Activated B cell treated with CpG ODN at 0.5 μM for 24 hours (primary cell): ENCODE measurements around the gene BEX2. TPM values are rescaled to one million over a fixed set of nuclear protein-coding genes. Genes with fewer than 3 reads are reported as not detected.

ENCODE experiments used
- ATAC-seq: fragments of 200-7000 bp; cut with Tn5 transposase; one replicate; pipeline ENCODE4 v1.10.0; 2021; ENCODE audit warnings: low read depth, mild to moderate bottlenecking, moderate library complexity
- CTCF ChIA-PET: fragments of 350-600 bp; sonication (Branson Sonifier 250); formaldehyde crosslinking; loops from one replicate; lab custom pipeline; 2021; ENCODE audit warnings: antibody characterized with exemption; lab: Charles Lee
- POLR2A ChIA-PET: fragments of 350-600 bp; sonication (Branson Sonifier 250); formaldehyde crosslinking; loops from one replicate; lab custom pipeline; 2021; ENCODE audit warnings: antibody characterized with exemption; lab: Charles Lee
- DNase-seq: peaks from one replicate; pipeline ENCODE4 v3.0.0; 2022
- H3K27ac Mint-ChIP-seq: one replicate; pipeline ENCODE4 v1.8.0; 2020; ENCODE audit warnings: mixed read lengths
- H3K27me3 Mint-ChIP-seq: one replicate; pipeline ENCODE4 v1.8.0; 2021; ENCODE audit warnings: mixed read lengths
- H3K36me3 Mint-ChIP-seq: one replicate; pipeline ENCODE4 v1.8.0; 2021; ENCODE audit warnings: low read depth, mixed read lengths
- H3K4me1 Mint-ChIP-seq: one replicate; pipeline ENCODE4 v1.8.0; 2021; ENCODE audit warnings: mixed read lengths
- H3K4me3 Mint-ChIP-seq: one replicate; pipeline ENCODE4 v1.8.0; 2020; ENCODE audit warnings: mild to moderate bottlenecking, mixed read lengths
- H3K9me3 Mint-ChIP-seq: one replicate; pipeline ENCODE4 v1.8.0; 2020; ENCODE audit warnings: mixed read lengths
- CTCF ChIP-seq: fragments of 200-600 bp; IDR thresholded peaks from one replicate; pipeline ENCODE4 v1.8.0; 2022; ENCODE audit warnings: antibody characterized with exemption, mild to moderate bottlenecking
- intact Hi-C: fragments of 100-400 bp; cut with micrococcal nuclease; formaldehyde crosslinking; loops from one replicate; pipeline ENCODE4 v1.15.1; 2024
- total RNA-seq: library from RNA; stranded (reverse); gene quantifications from 2 replicates; pipeline ENCODE4 v1.2.3, GENCODE V29; 2022

BEX2 gene
- total RNA-seq, 1 donor from 2014 or later, result 12.3 TPM

- intact Hi-C loops, result no loop called here
- Mint-ChIP-seq H3K27ac (no peak overlapping the region), H3K36me3 (no peaks in the 10 kb centered on the region), H3K9me3 (no peaks in the 10 kb centered on the region), H3K4me1 (peaks cover 9% of the 10 kb centered on the region), H3K27me3 (peaks cover 27% of the 10 kb centered on the region), H3K4me3 (no peak overlapping the region)
- DNase-seq (no peak), ATAC-seq (no peak)
- POLR2A ChIA-PET, result no interaction called here
- CTCF ChIA-PET, result no interaction called here
- no peak for TF ChIP-seq CTCF
Measured at GRCh38 chrX:103274284-103274683, 36.5 kb downstream of the BEX2 start.

Other genes with a start within 250 kb of the BEX2 start
- gene BEX1, start 246.8 kb downstream of the BEX2 start, total RNA-seq, result 0.84 TPM in 1 of 2 replicates, not detected in the other
- not detected in 2 replicates for gene NXF3, start 217.8 kb downstream of the BEX2 start, total RNA-seq
- gene BEX4, start 95.9 kb downstream of the BEX2 start, total RNA-seq, result 12.1 and 12.9 TPM in 2 replicates
- 14.6 and 16.3 TPM in 2 replicates for gene TCEAL8, start 55.8 kb downstream of the BEX2 start, total RNA-seq
- not detected in 2 replicates for gene TCEAL5, start 34.2 kb downstream of the BEX2 start, total RNA-seq
- gene TCEAL7, start 19.2 kb upstream of the BEX2 start, total RNA-seq, result not detected in 2 replicates
- gene TCEAL9, start 45.5 kb upstream of the BEX2 start, total RNA-seq, result 0.35 and 0.88 TPM in 2 replicates
- 0.42 and 0.93 TPM in 2 replicates for gene BEX3, start 65.5 kb upstream of the BEX2 start, total RNA-seq
- gene RAB40A, start 208.5 kb upstream of the BEX2 start, total RNA-seq, result 0.11 and 0.12 TPM in 2 replicates